SH-SY5Y (cell line): ENCODE measurements around the gene MADD.

Source experiments
- GATA2 ChIP-seq: IDR thresholded peaks from 2 replicates; pipeline ENCODE4 v1.6.1; 2011; ENCODE audit warnings: mild to moderate bottlenecking, low read depth, low read length
- GATA3 ChIP-seq: IDR thresholded peaks from 2 replicates; pipeline ENCODE4 v1.6.1; 2011; ENCODE audit warnings: low read depth, mild to moderate bottlenecking, low read length, moderate library complexity

DNA sequence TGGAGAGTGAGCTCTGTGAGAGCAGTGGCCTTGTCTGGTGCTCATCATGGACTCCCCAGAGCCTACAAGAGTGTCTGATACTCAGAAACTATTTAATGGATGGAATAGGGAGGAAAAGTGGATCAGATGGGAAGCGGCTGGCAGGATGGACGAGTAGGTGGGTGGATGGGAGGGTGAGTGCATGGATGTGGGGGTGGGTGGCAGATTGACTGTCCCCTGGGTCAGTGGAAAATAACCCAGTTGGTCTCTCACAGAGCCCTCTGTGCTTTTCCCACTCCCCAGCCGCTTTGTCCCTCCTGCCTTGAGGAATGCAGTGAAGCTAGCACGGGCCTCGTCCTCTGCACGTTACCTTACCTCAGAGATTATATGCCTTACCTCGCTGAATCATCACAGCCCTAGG is 102.5 kb downstream of the MADD start:
- TF ChIP-seq GATA2 (no peak), GATA3 (no peak)
